GM13976 (cell line): ENCODE measurements around the gene RUNX1.

ENCODE experiments used
- DNase-seq: peaks from one replicate; pipeline ENCODE4 v3.0.0; 2012; ENCODE audit warnings: low spot score
- in situ Hi-C: fragments of 300-500 bp; cut with MboI; formaldehyde crosslinking; loops from one replicate; pipeline ENCODE4 v1.12.0; 2022; ENCODE audit warnings: low sequenced_read_pairs, mixed read lengths, inconsistent platforms; ENCODE audit not compliant: unreplicated experiment
- TF ChIP-seq, protein P1 (sequence below): IDR thresholded peaks from 2 replicates; pipeline ENCODE4 v1.5.1; 2012; ENCODE audit warnings: borderline replicate concordance, mild to moderate bottlenecking; ENCODE audit not compliant: insufficient read depth; ENCODE audit errors: extremely low read depth, missing control alignments, control extremely low read depth

The RUNX1 gene

DNA sequence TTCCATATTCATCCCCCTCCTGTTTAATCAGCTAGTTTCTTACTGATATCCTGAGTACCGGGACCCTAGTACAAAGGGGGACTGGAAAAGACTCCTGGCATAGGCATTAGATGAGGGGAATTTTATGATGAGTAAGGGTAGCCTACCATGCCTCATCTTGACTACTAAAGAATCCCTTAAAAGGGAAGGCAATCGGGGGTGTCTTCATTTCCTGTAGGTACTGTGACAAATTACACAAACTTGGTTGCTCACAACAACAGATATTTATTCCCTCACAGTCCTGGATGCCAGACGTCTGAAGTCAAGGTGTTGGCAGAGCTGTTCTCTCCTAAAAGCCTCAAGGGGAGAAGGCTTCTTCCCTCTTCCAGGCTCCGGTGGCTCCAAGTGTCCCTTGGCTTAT is 28.9 kb upstream of the RUNX1 start:
- in situ Hi-C loops = no loop called here
- no peak for DNase-seq
- TF ChIP-seq, protein P1, sequence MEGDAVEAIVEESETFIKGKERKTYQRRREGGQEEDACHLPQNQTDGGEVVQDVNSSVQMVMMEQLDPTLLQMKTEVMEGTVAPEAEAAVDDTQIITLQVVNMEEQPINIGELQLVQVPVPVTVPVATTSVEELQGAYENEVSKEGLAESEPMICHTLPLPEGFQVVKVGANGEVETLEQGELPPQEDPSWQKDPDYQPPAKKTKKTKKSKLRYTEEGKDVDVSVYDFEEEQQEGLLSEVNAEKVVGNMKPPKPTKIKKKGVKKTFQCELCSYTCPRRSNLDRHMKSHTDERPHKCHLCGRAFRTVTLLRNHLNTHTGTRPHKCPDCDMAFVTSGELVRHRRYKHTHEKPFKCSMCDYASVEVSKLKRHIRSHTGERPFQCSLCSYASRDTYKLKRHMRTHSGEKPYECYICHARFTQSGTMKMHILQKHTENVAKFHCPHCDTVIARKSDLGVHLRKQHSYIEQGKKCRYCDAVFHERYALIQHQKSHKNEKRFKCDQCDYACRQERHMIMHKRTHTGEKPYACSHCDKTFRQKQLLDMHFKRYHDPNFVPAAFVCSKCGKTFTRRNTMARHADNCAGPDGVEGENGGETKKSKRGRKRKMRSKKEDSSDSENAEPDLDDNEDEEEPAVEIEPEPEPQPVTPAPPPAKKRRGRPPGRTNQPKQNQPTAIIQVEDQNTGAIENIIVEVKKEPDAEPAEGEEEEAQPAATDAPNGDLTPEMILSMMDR = no peak

DNA sequence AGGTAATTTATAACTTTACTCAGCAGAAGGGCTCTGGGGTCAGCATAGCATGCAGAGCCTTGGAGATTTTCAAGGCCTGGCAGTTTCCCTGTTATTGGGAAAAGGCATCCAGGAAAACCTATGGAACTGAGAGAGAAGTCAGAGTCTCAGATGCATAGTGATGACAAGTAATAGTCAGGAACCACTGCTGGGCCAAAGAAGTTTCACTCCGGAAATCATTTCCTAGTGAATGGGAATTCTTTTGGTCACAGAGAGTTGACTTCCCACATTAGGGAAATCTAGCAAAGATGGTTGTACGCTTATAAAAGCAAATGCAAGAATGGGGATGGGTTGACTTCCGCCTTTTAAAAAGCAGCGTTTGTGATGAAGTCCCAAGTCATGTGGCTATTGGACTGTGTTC is 28.4 kb upstream of the RUNX1 start:
- DNase-seq = no peak
- TF ChIP-seq, protein P1 = no peak
- in situ Hi-C loops = no loop called here

DNA sequence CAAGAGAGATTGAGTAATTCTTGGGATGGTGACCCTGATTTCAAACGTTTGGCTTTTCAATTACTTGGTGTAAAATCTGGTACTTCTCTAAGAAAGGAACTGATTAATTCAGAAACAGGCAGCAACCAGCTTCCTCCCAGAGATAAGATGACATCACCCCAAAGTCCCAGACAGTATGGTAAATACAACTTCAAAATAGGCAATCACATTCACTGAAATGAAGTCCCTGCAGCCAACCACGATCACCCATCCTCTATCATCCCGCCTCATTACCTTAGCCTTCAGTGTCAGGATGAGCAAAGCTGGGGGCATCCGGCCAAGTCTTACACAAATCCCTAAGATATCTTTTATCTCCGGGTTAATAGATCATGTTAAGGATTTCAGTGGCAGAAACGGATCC is 26.4 kb upstream of the RUNX1 start:
- peak; percentile 17 for DNase-seq
- TF ChIP-seq, protein P1 = no peak
- in situ Hi-C loops = no loop called here

- TF ChIP-seq, protein P1 = no peak
- no peak for DNase-seq
- in situ Hi-C loops = no loop called here
Observed at GRCh38 chr21:35072960-35073359, 23.9 kb upstream of the RUNX1 start.

- in situ Hi-C loops = no loop called here
- no peak for DNase-seq
- TF ChIP-seq, protein P1 = no peak
Observed at GRCh38 chr21:35072557-35072956, 23.5 kb upstream of the RUNX1 start.

DNA sequence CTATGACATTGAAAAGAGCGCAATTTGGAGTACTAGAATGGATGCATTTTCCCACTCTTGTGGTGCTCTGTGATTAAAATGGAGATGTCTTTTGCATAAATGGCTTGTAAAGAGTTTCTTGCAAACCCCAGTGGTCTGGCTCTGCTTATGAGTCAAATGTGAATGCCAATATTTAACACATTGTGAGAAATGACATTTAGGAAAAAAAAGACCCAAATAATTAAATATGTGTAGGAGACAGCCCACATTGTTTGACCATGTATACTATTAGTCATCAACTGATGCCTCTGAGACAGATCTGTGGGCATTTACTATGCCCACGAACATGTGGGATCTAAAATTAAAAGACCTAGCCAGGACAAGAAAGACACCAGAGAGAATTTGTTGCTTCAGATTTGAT is 22.2 kb upstream of the RUNX1 start:
- no peak for DNase-seq
- TF ChIP-seq, protein P1 = no peak
- in situ Hi-C loops = no loop called here

- no peak for DNase-seq
- in situ Hi-C loops = no loop called here
- TF ChIP-seq, protein P1 = no peak
Observed at GRCh38 chr21:35070436-35070835, 21.3 kb upstream of the RUNX1 start.
